NB4 (cell line): Measurements from ENCODE around the gene CXCL17.

Experiments
- DNase-seq: peaks from one replicate; pipeline ENCODE4 v3.0.0; 2010; ENCODE audit warnings: low read depth
- H3K4me3 ChIP-seq: one replicate; pipeline ENCODE4 v1.5.1; 2011; ENCODE audit warnings: mild to moderate bottlenecking, low read depth, low read length, moderate library complexity
- CTCF ChIP-seq: IDR thresholded peaks from one replicate; pipeline ENCODE4 v1.5.1; 2012; ENCODE audit warnings: low read depth, low read length
- MAX ChIP-seq: IDR thresholded peaks from 2 replicates; pipeline ENCODE4 v1.6.1; 2011; ENCODE audit warnings: low read depth, low read length
- MYC ChIP-seq: IDR thresholded peaks from 2 replicates; pipeline ENCODE4 v1.6.1; 2011; ENCODE audit warnings: low read depth, low read length
- POLR2A ChIP-seq: IDR thresholded peaks from 2 replicates; pipeline ENCODE4 v1.6.1; 2011; ENCODE audit warnings: mild to moderate bottlenecking; ENCODE audit not compliant: insufficient read length; ENCODE audit errors: extremely low read depth

Gene CXCL17

GRCh38 chr19:42424345-42424707 lies 18.4 kb downstream of the CXCL17 start:
- DNase-seq, result no peak
- H3K4me3 ChIP-seq, result no peak overlapping the region
- TF ChIP-seq MAX (no peak), MYC (no peak), CTCF (no peak), POLR2A (no peak)

DNA sequence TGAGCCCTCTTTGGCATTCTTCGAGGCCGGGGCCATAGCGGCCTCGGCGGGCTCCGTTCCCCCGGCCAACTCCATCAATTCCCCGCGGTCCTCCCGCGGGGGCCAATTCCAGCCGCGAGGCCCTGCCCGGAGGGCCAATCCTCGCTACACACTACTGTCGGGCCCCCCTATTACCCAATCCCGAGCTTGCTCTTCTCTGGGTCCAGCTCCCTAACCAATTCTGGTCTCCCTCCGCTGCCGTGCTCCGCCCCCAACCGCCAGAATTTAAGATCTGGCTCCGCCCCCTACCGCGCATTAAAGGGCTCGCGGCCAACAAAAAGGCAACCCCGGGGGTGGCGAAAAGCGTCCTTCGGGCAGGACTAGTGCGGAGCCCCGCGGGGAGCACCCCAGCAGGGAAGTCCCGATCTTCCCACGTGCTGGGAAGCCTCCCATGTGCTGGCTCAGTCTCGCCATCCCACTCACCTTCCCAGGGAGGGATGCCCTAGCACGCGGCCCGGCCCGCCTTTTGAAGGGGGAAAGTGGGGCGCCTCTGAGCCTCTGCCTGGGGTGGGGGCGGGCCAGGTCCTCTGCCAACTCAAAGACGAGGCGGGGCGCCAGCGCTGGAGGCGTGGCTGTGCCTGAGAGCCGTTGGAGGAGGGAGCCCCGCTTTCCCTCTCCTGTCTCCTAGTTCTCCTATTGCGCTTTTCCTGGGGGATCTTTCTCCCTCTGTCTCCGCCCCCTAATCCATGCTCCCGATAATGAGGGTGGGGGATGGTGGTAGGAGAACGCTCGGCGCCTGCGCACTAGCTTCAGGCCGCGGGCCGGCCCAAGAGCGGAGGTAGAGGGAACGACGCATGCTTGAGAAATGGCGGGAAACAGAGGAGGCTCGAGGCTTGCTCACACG lies 19.0 kb downstream of the CXCL17 start:
- no peak for TF ChIP-seq MAX
- no peak for TF ChIP-seq MYC
- TF ChIP-seq CTCF, result no peak
- no peak for TF ChIP-seq POLR2A
- no peak for DNase-seq
- no peak overlapping the region for H3K4me3 ChIP-seq

- DNase-seq, result peak; percentile 7
- H3K4me3 ChIP-seq, result no peak overlapping the region
- TF ChIP-seq MYC, result no peak
Measured at GRCh38 chr19:42422901-42423461, 19.8 kb downstream of the CXCL17 start.

DNA sequence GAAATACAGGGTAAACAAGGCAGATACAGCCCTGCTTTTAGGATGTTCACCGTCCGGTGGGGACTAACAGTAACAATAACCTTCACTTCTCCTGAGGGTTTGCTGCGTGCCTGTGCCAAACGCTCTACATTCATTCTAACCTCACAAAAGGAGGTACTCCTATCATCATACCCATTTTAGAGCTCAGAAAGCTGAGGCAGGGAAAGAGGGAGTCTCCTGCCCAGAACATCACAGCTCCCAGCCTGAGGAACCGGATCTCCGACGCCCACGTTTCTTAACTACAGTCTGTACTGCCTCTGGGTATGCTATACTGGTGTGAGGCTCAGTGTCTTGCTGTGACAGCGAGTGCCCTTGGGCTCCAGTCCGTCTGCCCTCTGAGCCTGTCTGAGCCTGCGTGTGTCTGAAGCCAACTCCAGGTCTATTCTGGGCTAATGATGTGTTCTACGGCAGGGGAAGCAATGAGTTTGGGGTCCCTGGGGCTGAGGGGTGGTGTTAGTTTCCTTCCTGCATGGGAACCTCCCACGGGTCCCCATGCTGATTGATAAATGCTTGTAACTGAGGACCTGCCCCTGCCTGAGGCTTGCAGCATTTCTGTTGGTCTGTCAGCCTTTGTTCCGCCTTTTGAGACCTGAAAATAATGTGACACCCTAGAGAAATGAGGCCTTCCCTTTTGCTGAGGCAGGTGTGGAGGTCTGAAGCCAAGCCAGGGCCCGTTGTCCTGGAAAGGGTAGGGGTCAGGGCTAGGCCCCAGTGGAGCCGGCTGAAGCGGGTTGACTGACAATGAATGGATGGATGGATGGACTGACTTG lies 20.4 kb downstream of the CXCL17 start:
- TF ChIP-seq CTCF (no peak), POLR2A (no peak), MYC (no peak), MAX (no peak)
- H3K4me3 ChIP-seq, result no peak overlapping the region
- DNase-seq, result peak; percentile 52

DNA sequence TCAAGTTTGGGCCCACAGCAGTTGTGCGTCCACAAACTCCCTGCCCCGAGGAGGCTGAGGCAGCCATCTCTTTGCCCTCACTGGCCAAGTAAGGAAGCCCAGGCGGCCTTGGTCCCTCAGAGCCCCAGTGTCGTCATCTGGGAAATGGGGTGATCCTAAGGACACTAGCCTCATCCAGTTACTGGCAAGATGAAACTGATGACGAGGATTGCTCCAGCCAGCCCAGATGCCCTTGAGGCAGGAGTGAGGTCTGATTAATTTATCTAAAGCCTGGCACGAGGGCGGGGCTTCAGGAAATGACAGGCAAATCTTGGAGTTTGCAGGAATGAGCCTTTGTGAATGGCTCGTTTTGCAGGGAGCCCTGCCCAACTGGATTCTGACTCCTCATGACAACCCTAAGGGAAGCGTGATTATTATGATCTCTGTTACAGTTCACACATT lies 21.1 kb downstream of the CXCL17 start:
- no peak for DNase-seq
- no peak overlapping the region for H3K4me3 ChIP-seq
- TF ChIP-seq MYC, result no peak
- no peak for TF ChIP-seq POLR2A
- no peak for TF ChIP-seq CTCF
- no peak for TF ChIP-seq MAX

- no peak overlapping the region for H3K4me3 ChIP-seq
- no peak for TF ChIP-seq MYC
- no peak for TF ChIP-seq MAX
- TF ChIP-seq CTCF, result no peak
- TF ChIP-seq POLR2A, result no peak
- DNase-seq, result no peak
Measured at GRCh38 chr19:42421101-42421500, 21.6 kb downstream of the CXCL17 start.
